HG03575 (cell line): ENCODE results near the gene IL22RA1.

Experiments used
- ATAC-seq: cut with Tn5 transposase; IDR thresholded peaks from one replicate; pipeline ENCODE4 v1.9.1; 2021; ENCODE audit not compliant: unreplicated experiment, insufficient number of reproducible peaks, low FRiP score; ENCODE audit errors: extremely low read depth

The IL22RA1 gene

GRCh38 chr1:24142546-24143534 lies at the start of gene IL22RA1:
TSS of gene IL22RA1 (minus strand) at chr1:24143140. CDS start at chr1:24143082, 58 bp downstream.
- ATAC-seq = no peak

- ATAC-seq = no peak
Observed at GRCh38 chr1:24191860-24192259, 48.9 kb upstream of the IL22RA1 start.

- ATAC-seq = peak; percentile 37
Observed at GRCh38 chr1:24190983-24191461, 48.1 kb upstream of the IL22RA1 start.

DNA sequence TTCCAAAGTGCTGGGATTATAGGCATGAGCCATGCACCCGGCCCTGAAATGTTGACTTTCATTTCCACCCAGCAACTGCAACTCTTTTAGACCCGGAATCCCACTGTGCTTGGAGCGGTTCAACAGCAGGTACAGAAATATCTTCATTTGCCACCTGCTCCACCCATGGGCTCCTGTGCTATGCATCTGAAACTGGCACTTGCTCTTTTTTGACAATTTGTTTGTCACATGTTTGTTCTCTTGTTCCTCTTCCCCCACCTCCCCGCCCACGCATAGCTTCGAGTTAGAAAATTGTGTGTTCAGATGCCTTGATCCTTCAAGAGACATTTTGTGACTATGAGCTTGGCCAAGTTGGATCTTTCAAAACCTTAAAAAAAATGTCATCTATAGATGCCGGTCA lies 46.6 kb upstream of the IL22RA1 start:
- no peak for ATAC-seq

GRCh38 chr1:24186993-24187790 lies 44.3 kb upstream of the IL22RA1 start, which contains the start of gene IFNLR1:
TSS of gene IFNLR1 (minus strand) at chr1:24187289. CDS start at chr1:24187248, 41 bp downstream.
- no peak for ATAC-seq

DNA sequence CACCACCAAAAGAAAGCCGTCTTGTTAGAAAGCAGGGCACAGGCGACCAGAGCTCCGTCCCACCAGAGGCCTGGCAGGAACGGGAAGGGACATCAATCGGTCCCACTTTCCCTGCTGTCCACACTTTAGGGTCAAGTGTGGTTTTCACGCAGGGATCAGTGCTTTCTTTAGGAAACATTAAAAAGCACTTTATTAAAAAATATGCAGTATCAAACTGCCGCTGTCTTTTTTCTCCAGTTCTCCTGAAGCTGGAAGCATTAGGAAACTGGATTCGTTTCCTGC lies 43.7 kb upstream of the IL22RA1 start:
- ATAC-seq = no peak

DNA sequence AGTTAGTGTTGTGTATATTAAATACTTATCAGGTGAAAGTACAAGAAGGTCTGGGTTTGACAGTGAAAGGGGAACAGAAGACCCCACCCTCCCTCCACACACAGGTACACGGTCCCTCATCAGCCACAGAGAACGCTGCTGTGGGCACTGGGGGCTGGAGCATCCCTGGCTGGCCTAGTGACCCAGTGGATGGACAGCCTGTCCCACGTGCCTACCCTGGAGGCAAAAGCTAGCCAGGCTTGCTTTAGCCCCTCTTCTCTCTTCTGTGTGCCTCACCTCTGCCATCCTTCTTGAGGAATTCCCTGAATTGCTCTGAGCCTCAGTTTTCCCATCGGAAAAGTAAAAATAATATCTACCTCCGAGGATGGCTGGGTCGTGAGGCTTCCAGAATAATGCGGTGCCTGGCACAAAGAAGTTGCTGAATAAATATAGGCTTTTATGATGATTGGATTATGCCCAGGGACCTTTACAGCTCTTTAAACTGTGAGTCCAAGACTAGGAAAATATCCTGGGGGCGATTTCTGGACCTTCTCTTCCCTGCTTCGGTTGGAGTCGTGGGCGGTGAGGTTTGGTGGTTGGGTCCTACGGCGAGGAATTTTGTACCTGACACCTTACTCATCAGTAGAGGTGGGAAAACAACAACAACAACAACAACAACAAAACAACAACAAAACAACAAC lies 43.2 kb upstream of the IL22RA1 start:
- no peak for ATAC-seq

DNA sequence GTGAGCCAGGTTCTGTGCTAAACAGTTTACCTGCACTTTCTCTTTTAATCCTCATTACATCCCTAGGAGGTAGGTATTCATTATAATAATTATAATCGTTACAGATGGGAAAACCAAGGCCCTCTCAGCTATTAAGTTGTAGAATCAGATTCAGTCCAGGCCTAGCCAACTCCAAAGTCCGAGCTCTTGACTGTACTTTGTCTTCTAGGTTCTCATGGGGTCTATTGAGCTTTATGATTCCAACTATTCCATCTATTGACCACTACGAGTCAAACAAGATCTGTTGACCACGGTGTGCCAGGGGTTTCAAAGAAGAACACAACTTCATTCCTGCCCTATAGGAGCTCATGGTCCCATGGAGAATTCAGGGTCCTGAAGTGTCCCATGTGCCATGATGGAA lies 42.1 kb upstream of the IL22RA1 start:
- ATAC-seq = no peak

- no peak for ATAC-seq
Observed at GRCh38 chr1:24182061-24182460, 39.1 kb upstream of the IL22RA1 start.

GRCh38 chr1:24181619-24182018 lies 38.7 kb upstream of the IL22RA1 start:
- no peak for ATAC-seq

DNA sequence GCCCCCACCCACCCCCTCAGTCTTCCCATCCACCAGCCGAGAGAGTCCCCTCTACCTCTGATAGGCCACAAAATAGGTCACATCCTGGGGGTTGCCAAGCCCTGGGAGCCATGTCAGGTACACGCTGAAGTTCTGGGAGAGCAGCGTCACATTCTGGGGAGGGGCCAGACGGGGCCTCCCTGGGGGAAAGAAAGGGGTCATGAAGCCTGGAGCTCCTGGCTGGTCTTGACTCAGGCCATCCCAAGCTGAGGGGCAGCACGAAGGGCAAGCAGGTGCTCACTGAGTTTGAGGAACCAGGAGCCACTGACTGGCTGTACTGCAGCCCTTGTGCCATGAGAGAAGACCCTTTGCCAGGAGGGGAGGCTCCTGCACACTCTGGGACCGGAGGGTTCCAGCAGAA lies 37.7 kb upstream of the IL22RA1 start:
- ATAC-seq = no peak

- no peak for ATAC-seq
Observed at GRCh38 chr1:24179251-24179840, 36.4 kb upstream of the IL22RA1 start.

- no peak for ATAC-seq
Observed at GRCh38 chr1:24178407-24178806, 35.5 kb upstream of the IL22RA1 start.

GRCh38 chr1:24177161-24177560 lies 34.2 kb upstream of the IL22RA1 start:
- ATAC-seq = no peak

DNA sequence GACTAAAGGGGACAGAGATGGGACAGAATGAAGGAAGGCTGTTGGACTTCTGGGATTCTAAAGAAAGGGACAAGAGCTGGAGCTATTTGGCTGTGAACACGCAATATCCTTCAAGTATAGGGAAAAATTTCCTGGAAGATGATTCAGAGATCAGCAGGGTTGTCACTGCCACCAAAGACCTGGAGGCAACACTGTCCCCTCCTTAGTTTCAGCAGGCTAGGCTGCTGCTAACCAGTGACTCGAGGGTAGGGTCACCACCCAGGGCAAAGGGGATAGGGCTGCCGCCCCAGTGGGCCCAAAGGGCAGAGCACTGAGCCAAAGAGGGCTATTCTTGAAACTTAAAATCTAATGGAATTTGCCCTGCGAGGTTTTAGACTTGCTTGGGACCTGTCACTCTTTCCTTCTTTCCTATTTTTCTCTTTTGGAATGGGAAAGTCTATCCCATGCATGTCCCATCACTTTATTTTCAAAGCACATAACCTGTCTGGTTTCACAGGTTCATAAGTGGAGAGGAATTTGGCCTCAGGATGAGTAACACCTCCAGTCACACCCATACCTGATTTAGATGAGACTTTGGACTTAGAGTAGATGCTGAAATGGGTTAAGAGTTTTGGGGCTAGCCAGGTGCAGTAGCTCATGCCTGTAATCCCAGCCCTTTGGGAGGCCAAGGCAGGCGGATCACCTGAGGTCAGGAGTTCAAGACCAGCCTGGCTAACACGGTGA lies 32.3 kb upstream of the IL22RA1 start:
- ATAC-seq = no peak

GRCh38 chr1:24173638-24174575 lies 31.0 kb upstream of the IL22RA1 start:
- ATAC-seq = no peak

DNA sequence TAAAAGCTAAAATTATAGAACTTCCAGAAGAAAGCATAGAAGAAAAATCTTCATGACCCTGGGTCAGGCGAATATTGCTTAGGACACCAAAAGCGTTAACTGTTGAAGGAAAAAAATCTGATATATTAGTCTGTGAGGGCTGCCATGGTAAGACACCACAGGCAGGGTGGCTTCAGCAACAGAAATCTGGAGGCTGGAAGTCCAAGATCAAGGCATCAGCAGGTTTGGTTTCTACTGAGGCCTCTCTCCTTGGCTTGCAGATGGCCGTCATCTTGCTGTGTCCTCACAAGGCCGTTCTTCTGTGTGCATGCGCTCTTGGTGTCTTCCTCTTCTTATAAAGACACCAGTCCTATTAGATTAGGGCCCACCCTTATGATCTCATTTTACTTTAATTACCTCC lies 29.7 kb upstream of the IL22RA1 start:
- no peak for ATAC-seq
